NCI-H1694 (cell line): ENCODE results near the gene GPR25.

Experiments used
- DNase-seq: peaks from one replicate; lab custom pipeline; 2025; lab: John Stamatoyannopoulos, UW

GPR25 gene

DNA sequence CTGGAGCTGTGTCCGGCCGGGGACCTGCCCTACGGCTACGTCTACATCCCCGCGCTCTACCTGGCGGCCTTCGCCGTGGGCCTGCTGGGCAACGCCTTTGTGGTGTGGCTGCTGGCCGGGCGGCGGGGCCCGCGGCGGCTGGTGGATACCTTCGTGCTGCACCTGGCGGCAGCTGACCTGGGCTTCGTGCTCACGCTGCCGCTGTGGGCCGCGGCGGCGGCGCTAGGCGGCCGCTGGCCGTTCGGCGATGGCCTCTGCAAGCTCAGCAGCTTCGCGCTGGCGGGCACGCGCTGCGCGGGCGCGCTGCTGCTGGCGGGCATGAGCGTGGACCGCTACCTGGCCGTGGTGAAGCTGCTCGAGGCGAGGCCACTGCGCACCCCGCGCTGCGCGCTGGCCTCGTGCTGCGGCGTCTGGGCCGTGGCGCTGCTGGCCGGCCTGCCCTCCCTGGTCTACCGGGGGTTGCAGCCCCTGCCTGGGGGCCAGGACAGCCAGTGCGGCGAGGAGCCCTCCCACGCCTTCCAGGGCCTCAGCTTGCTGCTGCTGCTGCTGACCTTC, 412 bp downstream of the GPR25 start:
- no peak for DNase-seq

DNA sequence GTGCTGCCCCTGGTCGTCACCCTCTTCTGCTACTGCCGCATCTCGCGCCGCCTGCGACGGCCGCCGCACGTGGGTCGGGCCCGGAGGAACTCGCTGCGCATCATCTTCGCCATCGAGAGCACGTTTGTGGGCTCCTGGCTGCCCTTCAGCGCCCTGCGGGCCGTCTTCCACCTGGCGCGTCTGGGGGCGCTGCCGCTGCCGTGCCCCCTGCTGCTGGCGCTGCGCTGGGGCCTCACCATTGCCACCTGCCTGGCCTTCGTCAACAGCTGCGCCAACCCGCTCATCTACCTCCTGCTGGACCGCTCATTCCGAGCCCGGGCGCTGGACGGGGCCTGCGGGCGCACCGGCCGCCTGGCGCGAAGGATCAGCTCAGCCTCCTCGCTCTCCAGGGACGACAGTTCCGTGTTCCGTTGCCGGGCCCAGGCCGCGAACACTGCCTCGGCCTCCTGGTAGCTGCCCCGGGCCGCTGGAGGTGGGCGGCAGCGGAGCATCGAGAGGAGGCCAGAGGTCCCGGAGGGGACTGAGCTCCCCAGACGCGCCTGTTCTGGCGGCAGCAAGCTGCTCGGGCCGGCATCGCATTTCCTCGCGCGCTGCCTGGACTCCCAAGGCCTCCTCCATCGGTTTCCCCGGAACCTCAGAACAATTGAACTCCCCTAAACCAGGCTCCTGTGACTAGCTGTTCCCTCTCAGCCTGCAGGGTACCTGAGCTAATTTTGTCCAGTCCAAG, 1.1 kb downstream of the GPR25 start:
- DNase-seq, result no peak

DNA sequence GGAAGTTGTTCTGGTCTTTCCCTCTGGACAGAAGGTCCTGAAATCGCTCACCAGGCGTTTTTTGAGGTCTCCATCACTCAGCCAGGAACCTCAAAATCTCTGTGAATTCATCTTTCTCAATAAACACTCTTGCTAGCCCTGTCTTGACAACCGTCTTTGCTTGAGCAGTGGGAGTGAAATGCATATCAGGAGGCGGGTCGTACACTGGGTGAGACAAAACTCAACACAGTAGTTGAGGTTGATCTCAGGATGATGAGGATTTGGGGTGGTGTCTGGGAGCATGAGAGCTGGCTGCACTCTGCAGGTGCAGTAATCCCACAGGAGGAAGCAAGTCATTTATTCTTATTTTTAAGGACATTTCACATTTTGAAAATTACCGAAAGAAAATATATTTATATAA, 1.9 kb downstream of the GPR25 start:
- no peak for DNase-seq

DNA sequence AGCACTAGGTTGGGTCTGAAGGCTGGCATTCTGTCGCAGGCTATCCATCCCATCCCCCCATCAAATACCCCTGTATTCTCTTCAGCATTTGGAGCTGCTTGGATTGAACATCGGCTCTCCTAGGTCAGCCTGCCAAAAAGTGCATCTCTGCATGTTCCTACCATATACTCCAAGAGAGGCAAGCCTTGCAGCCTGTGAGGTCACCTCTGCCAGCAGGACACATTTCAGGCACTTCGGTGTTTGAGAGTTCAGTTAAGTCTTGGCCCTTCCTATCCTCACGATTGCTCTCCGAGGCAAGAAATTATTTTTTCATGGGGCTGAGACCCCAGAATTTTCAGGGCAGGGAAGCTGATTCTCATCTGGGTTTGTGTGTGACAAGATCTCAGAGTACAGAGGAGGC, 2.6 kb downstream of the GPR25 start:
- no peak for DNase-seq

DNA sequence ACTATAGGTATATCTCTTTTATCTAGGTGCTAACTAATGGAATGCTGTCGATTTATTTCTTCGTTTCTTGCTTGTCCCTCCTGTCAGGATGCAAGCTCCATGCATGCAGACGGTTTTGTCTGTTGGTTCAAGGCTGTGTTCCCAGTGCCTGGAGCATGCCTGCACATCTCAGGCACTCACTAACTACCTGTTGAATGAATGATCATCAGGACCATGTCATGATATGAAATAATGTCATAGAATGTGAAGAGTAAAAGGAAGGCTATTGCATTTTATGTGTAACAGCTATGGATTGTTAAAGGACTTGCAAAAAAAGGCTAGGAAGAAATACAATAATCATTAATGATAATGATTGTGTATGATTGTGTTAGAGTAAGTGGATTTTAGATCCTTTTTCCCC, 4.2 kb downstream of the GPR25 start:
- no peak for DNase-seq

DNA sequence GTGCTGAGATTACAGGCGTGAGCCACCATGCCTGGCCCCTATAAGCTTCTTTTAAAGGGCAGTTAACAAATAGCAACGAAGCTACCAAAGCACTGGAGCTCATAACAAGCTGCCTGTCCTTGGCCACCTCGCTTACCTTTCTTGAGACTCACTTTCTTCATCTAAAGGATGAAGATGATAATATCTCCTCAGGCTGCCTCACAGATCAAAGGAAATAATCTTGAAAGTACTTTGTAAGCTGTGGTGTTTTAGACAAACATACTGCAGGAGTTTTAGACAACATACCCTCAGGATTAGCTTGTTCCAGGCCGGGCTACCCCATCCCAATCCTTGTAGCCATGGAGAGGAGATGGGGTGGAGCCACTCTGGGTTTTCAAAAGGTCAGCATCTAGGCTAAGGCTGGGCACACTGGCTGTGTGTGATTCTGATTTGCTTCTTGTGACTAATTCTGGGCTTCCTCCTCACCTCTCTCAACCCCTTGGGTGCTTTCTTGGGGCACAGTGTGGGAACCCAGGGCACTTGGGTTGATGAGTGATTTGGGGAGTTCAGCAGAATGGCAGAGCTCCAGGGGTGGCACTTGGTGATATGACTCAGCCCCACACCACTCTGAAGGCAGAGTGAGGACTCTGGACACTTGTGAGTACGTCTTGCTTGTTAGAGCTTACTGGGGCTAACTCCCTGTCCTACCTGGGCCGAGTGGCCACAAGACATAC, 5.2 kb downstream of the GPR25 start:
- no peak for DNase-seq

DNA sequence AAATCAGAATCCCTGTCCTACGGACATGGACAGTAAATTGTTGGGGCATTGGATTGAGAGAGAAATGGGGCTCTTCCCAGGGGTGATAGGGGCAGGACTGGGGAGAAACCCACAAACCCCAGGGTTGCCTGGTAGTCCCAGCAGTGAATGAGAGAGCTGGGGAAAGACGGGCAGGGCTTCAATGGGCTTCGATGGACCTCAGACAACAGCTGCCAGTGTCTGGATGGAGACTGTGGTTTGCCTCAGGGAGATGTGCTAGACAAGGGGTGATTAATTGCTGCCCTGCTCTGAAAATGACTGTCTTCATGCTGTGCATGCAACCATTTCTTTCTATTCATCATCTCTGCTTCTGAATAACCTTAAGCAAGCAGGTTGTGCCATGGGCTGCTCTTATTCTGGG, 7.4 kb downstream of the GPR25 start:
- DNase-seq, result no peak

DNA sequence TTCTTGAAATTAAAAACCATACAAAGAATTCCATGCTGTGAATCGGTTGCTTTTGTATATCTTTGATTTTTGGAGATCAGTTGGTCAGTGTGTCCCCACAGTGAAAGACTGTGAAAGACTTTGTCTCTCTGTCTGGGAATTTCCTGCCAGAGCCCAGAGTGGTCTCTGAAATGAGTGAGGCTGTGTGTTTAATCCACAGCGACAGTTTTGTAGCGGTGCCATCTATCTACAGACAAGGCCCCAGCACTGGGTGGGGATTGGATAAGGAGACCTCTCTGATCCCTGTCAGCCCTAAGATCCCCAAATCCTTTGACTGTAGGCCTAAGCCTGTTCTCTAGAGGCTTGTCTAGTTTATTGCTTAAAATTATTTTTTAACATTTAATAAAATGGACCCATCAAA, 10.3 kb downstream of the GPR25 start:
- DNase-seq, result no peak

DNA sequence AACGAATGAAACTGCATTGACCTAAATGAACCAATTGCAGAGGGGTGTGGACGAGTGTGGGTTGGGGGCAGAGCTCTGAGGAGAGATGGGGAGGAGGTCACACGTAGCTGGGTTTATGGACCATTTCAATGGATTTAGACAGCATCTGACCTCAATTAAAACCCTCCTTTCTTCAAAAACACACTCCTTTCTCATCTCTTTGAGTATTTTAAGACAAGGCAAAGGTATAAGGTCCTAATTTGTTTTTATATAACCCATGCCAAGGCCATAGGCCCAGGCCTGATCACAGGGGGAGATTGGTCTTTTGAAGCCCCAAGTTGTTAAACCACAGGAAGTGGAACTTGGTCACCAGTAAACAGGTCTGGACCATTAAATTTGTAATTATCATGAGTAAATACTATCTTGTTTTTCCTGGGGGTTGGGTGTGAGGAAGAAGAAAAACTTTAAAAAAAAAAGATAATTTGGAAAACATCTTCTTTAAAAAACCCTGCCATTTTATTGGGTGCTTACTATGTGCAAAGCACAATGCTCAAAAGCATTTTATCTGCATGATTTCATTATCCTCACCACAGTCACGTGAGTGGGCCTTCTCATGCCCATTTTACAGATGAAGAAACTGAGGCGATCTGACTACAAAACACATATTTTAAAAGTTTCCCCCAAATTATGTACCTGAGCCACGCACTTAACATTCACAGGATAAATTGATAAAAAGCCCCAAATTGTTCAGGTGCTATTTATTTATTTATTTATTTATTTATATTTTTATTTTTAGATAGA, 13.0 kb downstream of the GPR25 start:
- no peak for DNase-seq

DNA sequence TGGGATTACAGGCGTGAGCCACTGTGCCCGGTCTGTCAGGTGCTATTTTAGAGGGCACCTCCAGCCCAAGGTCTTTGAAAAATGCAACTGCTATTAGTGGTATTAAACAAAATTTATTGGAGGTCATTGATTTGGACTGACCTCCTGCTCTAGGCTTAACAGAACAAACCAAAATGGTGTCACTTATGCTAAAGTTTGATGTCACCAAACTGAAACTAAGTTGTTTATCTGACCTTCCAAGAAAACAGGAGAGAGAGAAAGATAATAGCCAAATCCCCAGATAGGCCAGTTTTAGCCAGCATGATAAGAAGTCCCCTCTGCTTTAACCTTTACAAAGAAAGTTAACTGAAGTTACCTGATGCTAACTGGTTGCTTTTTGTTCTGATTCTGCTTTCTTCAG, 13.8 kb downstream of the GPR25 start:
- no peak for DNase-seq

DNA sequence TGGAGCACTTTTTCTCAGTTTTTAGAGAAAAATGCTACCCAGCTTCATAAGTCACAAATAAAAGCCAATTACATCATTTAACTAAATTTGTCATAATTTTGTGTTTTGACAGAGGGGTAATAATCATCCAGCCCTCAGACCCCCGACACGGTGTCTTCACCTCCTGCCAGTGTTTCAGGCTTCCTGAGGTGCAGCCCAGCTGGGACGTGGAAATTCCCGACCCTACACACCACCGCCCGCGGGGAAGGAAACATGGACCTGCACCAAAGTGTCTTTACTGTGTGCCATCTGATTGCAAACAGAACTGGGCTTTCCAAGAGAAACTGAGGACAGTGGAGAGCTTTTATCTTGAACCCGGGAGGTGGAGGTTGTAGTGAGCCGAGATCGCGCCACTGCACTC, 14.3 kb downstream of the GPR25 start:
- DNase-seq, result no peak

DNA sequence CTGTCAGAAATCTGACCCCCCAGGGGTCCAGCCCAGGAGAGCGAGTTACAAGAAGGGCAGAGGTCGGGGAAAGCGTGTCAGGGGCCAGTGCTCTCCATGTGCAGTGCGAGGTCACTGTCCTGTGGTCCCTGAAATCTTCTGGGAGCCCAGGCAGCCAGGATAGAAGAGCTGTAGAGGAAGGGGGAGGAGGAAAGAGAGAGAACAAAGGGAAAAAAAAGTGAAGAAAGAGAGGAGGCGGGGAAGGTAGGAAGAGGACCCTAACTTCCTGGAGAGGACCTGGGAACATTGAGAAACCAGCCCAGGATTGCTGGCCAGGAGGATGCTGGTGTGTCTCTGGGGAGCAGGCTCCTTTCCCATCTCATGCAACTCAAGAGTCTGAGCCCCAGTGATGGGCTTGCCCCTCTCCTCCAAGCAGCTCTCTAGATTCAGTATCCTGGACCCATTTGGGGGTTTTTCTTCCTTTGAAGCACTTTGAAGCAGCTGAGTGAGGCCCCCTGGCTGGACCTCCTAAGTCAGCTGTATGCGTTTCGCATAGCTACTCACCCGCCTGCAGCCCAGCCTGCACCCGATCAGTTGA, 15.1 kb downstream of the GPR25 start:
- no peak for DNase-seq

DNA sequence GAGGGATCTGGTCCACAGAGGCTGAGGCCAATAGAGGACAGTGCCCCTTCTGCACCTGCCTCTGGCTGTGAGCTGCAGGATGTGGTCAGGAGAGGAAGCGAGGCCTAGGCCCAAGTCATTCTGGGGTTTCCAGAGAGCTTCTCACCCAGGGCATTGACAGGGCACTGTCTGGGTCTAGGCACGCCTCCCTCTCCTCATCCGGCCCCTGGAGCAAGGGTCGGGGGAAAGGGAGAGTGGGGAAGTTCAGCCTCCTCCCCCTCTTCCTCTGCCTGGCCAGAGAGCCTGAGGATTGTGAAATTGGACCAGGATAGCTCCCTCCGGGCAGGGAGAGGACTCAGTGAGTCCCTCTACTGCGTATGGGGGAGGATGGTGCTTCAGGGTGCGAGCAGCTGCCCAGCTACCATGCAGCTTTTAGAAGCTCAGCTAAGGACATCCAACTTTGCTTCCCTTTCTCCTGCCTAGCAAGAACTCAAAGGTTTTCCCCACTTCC, 15.6 kb downstream of the GPR25 start:
- no peak for DNase-seq

DNA sequence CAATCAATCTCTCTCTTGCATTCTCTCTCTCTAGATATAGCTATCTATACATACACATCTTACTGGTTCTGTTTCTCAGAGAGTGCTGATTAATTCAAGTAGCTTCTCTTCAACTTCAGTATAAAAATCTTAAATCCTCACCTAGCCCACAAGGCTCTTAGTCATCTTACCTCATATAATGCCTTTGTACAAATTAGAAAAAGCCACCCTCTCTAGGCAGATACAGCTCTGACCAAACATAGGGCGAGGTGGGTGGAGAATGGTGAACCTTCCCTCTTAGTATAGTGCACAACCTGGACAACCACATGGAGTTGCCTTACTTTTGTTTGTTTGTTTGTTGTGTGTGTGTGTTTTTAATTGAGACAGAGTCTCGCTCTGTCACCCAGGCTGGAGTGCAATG, 16.8 kb downstream of the GPR25 start:
- no peak for DNase-seq

DNA sequence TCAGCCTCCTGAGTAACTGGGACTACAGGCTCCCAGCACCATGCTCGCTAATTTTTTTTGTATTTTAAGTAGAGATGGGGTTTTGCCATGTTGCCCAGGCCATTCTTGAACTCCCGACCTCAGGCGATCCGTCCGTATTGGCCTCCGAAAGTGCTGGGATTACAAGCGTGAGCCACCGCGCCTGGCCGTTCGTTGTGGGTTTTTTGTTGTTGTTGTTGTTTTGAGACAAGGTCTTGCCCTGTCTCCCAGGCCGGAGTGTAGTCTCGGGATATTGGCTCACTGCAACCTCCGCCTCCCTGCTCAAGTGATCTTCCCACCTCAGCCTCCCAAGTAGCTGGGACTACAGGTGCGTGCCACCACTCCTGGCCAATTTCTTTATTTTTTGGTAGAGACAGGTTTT, 17.2 kb downstream of the GPR25 start:
- DNase-seq, result no peak

DNA sequence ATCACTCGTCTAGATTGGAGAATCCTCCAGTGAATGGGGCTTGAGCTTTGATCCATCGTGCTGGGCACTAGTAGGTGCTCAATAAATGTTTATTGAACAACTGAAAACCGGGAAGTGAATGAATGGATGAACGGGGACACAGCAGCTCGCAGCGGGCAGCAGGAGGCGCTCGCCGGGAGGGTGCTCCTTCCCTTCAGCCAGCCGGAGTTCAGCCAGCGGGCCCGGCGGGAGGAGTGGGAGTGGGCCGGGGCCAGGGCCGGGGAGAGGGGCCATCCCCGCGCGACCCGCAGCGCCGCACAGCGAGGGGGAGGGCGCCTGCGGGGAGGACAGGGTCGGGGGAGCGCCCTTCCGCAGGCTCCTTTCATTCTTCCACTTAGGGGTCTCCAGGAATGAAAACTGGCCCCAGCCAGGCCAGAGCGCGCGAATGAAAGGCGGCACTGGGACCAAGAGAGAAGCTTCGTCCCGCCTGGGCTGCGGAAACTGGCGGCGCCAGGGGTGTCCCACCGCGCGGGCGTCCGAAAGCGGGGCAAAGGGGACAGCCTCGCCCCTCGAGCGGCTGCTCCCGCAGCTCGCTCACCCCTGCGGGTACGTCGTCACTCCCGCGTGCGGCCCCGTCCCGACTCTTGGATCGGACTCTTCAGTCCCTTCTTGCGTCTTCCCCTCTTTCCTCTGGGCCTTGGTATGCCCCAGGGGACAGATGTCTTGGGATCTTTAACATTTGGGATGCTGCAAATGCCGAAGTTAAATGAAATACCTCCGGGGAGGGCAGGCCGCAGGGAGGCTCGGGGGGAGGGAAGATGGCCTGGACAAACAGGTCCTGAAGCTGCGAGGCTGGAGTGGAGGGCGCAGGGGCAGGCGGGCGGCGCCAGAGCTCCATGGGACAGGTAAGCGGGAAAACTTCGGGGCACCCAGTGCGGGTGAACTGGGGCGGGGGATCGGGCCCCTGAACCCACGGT, 18.3 kb downstream of the GPR25 start:
- peak; percentile 20 for DNase-seq

DNA sequence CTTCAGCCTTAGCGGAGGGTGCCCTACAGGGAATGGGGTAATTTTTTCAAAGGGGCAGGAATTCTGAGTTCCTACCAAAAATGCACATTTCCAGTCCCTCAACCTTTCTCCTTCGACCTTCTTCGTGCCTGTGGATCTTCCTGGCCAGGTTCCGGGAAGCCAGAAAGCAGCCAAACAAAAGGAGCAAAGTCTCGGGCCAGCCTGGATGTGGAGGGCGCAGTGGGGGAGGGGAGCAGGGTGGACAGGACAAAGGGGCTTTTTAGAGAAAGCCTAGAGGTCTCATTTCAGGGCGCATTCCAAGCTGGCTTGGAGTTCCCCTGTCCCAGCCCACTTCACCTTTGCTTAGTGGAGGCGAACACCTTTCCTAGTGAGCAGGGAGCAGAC, 19.0 kb downstream of the GPR25 start:
- DNase-seq, result no peak

DNA sequence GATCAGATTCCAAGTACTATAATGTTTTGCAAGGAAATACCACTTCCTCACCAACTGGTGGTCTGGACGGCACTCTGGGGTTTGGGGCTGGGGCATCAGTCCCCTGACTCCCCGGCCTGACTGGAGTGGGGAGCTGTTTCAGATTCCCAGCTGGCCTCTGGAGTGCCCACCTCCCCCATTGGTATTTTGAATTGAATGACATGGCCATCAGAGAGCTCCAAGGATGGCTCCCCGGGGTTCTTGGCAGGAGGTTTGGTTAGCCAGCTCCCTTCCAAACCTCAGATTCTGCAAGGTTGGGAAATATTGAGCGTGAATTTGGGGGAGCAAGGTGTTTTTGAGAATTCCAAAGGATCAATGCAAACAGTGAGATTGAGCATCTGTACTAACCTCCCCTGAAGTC, 19.8 kb downstream of the GPR25 start:
- DNase-seq, result no peak

DNA sequence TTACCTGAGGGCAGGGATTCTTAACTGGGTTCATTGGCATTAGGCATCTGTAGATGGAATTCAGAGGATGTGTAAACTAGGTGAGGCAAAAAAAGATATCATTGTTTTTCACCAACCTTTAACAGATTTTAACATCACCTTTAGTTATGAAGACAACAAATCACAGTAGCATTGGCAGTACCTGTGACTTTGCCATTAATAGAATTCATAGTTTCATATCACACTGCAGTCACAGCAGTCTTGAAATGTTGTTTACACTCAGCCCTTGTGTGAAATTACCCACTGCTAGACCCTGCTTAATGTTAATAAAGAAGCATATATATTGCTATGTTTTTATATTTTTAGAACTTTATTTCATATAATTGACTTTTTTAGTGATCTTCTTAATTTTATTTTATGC, 20.2 kb downstream of the GPR25 start:
- no peak for DNase-seq

DNA sequence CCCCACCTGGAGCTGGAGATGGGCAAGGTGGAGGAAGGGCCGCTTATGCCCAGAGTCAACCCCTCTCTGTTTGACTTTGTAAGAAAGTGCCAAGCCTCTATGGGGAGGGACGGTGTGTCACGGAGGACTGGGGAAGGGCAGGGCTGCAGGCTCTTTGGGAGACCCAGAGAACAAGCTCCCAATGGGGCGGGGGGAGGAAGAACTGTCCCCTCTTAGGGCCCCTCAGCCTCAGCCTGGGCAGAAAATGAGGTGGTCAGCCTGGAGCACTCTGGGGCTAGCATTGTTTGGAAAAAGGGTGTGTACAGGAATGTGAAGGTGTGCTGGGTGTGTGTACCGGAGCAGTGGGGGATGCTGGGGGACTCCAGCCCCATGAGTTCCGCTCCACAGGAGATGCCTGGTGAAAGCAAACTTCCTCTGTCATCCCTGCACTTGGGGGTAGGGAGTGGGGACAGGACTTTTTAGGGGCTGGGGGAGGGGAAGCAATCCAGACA, 20.7 kb downstream of the GPR25 start:
- DNase-seq, result no peak
